Measurements from ENCODE around the gene TMEM63A.

TMEM63A gene

GRCh38 chr1:225863167-225863566 is 19.0 kb downstream of the TMEM63A start:
- no peak for DNase-seq

DNA sequence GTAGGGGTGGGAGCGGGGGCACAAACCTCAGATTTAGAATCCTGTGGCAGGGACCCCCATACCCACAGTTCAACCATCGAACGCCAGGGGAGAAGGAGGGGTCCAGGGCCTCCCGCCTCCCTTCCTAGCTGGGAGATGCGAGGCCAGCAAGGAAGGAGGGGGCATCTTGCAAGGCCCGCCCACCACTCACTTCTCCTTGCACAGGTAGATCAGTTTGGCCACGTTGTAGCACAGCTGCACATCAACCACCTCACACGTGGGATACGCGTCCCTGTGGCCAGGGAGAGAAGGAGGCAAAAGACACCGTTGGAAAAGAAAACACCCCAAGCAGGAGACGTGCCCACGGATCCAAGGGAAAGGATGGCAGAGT is 19.6 kb downstream of the TMEM63A start:
- no peak for DNase-seq

- no peak for DNase-seq
These were observed 20.2 kb downstream of the TMEM63A start for GRCh38 chr1:225861834-225862580.

DNA sequence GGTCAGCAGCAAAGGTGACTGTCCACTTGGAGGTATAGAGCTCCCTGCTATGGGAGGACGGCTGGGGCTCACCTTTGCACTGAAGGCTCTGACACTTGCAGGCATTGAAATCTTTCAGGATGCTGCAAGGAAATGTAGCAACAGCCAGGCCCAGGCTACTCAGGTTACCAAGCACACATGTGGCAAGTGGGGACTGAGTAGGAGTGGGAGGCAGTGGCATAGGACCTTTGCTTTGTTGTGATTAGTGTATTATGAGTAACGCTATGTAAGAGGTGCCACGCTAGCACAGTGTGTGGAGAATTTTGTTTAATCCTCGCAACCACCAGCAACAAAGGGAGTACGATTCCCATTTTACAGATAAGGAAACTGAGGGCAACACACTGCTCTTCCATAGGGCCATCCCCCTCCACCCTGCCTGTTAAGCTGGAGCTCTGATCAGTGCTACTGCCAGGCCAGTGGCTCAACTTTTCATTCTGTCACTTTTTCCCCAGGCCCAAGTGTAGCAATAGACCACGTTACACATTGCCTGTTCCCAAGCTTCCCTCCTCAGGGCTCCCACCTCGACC is 21.2 kb downstream of the TMEM63A start:
- DNase-seq, result no peak

- no peak for DNase-seq
These were observed 22.1 kb downstream of the TMEM63A start for GRCh38 chr1:225860107-225860506.

- DNase-seq, result no peak
These were observed 23.0 kb downstream of the TMEM63A start for GRCh38 chr1:225859151-225859550.

GRCh38 chr1:225857256-225857655 is 24.9 kb downstream of the TMEM63A start:
- DNase-seq, result no peak

GRCh38 chr1:225855503-225856300 is 26.5 kb downstream of the TMEM63A start:
- DNase-seq, result no peak

- no peak for DNase-seq
These were observed 28.7 kb downstream of the TMEM63A start for GRCh38 chr1:225853441-225853840.

DNA sequence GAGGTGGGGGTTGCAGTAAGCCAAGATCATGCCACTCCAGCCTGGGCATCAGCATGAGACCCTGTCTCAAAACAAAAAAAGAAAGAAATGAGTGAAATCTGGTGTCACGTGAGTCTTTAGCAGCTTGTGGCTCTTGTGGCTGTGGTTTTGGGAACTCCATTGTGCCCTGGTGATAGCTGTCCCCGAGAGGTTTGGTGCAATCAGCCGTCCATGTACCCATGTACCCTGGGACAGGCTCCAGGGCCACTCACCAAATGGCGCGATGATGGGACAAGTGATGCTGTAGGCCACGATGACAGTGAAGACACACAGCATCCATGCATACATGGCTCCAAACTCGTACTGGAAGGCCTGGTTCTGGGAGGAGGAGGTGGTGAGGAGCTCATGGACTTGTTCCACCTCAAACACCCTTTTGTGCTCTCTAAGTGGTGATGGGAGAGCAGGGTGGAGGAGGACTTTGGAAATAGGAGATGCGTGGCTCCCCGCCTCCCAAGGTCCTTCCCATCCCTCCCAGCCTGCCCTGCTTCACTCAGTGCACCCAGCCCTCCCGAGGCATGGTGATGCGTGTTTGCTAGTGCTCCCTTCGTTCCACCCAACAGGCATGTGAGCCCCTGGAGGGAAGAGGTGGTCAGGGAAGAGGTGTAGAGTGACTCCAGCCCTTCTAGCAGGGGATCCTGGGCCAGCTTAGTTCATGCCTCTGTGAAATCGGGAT is 29.6 kb downstream of the TMEM63A start:
- no peak for DNase-seq

- no peak for DNase-seq
These were observed 30.4 kb downstream of the TMEM63A start for GRCh38 chr1:225851805-225852204.

DNA sequence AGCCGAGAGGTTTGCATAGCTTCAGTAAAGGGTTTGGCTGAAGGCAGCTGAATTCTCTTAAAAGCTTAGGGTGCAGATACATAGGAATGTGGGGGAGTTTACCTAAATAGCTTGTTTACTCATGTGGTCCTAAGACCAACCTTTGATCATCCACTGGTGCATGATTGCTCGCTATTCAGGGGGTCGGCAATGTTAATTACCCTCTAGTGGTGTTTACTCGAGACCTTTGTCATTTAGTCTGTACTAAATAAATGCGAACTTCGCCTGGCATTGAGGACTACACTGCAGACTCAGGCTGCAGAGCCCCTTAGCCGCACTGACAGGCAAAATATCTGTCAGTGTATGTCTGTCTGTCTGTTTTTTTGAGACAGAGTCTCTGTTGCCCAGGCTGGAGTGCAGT is 31.8 kb downstream of the TMEM63A start:
- DNase-seq, result no peak

- DNase-seq, result peak in 1 of 5 donors; percentile 15
These were observed 32.3 kb downstream of the TMEM63A start for GRCh38 chr1:225849925-225850324.

DNA sequence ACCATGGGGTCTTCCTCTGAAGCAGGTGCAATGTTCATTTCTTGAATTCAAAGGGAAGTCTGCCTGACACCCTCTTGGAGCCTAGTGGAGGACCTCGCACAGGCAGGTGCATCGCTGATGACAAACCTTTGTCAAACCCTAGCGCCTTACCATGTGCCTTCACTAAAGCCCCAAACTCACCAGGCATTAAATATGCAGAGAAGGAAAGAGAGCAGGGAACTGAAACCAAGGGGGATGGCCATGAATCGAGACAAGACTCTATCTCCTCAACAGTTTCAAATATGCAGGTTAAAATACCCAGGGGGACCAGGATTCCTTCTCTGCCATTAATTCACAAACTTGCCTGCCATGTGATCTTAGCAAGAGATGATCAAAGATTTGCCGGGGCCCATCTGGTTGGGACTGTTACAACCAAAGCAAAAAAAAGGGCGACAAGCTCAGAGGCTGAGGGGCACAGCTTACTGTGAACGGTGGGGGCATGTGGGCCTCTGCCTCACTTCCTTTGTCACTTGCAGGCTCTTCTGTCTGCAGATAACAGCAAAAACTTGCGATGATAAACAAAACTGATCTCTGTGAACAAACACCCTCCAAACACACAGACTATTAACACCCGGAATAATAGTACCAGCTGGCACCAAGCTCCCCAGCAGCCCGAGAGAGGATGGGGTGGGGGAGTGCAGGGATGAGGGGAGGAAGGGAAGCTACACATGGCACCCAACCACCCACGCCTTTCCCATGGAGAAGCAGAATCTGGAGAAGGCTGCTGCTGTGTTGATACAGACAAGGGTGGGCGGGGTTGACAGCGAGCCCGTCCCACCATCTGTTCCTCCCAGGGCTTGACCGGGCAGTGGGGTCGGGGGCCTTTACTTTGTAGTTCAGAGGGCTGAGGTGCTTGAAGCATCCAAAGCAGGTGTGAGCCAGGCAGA is 33.9 kb downstream of the TMEM63A start:
- DNase-seq, result no peak

DNA sequence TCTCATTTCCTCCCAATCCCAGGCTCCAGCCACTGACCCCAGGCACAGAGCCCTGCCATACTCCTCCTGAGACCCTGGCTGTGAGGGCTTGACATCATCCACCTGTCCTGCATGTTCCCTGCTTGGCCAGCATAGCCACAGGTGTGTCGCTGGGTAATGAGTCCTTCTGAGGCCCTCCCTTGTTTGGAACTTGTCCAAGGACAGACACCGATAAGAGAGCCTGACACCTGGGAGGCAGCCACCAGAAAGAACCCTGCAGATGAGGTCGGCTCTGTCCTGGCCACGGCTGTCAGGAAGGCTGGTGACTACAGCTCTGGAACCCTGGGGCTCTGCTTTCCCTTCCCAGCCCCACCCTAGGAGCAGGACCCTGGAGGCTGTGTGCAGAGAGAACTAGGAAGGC is 34.6 kb downstream of the TMEM63A start:
- DNase-seq, result no peak

DNA sequence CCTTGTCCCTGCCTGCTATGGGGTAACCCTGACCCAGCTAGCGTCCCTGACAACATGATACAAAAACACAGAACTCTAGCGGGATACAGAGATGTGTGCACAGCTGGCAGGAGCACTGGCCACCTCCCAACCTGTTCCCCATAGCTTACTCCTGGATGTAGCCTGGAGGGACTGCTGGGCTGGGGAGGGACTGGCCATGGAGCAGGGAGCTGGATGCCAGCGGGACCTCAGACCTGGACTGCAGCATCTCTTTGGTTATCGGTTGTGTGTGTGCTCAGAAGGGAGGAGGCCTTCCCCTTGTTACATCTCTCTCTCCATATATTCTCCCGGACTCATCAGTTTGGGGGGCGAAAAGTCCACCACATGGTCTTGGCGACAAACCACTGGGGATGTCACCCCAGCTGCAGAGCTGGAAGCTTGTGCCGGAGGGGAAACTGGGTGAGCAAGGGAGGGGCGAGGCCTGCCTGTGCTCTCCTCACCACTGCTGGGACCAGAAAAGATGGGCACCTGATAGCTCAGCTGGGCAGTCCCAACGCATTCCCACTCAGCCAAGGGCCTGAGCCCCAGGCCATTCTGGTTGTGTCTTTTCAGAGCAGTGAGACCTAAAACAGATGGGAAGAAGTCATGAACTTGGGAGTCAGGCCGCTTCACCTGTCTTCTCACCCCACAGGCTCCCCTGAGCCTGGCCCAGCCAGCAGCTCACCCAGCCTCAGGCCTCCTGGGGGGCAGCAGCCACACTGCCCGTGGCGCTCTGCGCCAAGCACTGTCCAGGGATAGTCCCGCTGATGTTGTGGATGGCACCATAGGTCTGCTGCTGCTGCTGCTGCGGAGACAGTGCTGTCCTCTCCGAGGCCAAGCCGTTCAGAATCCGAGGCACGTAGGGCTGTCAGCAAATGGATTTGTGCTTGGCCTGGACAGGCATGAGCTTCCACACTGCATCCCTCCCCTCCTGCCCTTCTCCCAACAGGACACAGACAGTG is 35.6 kb downstream of the TMEM63A start:
- no peak for DNase-seq

DNA sequence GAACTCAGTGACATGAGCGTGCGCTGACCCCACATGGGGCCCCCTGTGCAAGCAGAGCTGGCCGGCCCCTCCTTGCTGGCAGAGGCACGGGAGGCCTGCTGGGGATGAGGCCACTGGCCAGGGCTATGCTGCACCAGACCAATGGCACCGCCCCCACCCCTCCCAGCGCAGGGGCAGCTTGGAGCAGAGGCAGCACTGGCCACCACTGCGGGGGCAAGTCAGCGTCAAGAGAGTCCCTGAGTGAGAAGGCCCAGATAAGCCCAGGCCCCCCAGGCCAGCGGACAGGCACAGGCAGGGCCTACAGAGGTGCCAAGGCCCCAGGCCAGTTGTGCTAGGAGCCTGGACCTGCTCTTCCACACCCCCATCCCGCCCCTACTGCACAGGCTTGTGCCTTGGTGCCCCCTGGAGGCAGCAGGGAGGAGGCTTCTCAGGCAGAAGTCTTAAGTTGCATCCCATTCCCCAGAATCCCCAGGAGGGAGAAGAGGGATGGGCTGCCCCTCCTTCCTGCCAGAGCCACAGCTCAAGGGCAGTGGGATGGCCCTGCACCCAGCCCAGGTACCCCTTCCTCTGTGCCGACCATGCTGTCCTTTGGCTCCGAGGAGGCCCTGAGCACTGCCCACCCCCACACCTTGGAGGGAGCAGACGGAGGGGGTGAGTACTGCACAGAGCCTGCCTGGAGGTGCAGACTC is 36.5 kb downstream of the TMEM63A start:
- DNase-seq, result peak in 3 of 5 donors; percentile 15 to 28 (median 15)

- no peak for DNase-seq
These were observed 37.1 kb downstream of the TMEM63A start for GRCh38 chr1:225845097-225845496.

- no peak for DNase-seq
These were observed 37.7 kb downstream of the TMEM63A start for GRCh38 chr1:225844236-225845061.
